Endothelial cell of umbilical vein (primary cell): ENCODE measurements around the gene EXOC1. TPM values are rescaled to one million over a fixed set of nuclear protein-coding genes. Genes with fewer than 3 reads are reported as not detected.

Experiments
- Bru-seq: library from RNA; stranded (reverse); fragments of 400-500 nt; gene quantifications from one replicate; lab custom pipeline; 2021; lab: Mats Ljungman, UMichigan
- BruChase-seq, 2 experiments: library from RNA; stranded (reverse); fragments of 400-500 nt; gene quantifications; one replicate each; lab custom pipeline; 2021; lab: Mats Ljungman, UMichigan
- BruUV-seq: library from RNA; stranded (reverse); fragments of 400-500 nt; replicated peaks from 2 replicates; lab custom pipeline; 2021; lab: Mats Ljungman, UMichigan
- CTCF ChIA-PET: fragments of 300-600, 350-600 bp; sonication (Branson Sonifier 250); formaldehyde crosslinking; loops from one replicate; lab custom pipeline; 2021; ENCODE audit warnings: antibody characterized with exemption, inconsistent platforms; lab: Charles Lee
- POLR2A ChIA-PET: fragments of 300-600, 350-600 bp; sonication (Branson Sonifier 250); formaldehyde crosslinking; loops from one replicate; lab custom pipeline; 2021; ENCODE audit warnings: antibody characterized with exemption, inconsistent platforms; lab: Charles Lee
- DNase-seq: peaks from one replicate; pipeline ENCODE4 v3.0.0-alpha.2; 2011; ENCODE audit warnings: low read depth, low spot score
- FAIRE-seq: peaks from 2 replicates; lab custom pipeline; 2011; peaks lifted over from hg19 to GRCh38; lab: Jason Lieb, UNC
- H2AFZ ChIP-seq: 2 replicates; pipeline ENCODE4 v1.6.0; 2012; ENCODE audit warnings: low read depth, low read length, control low read depth, inconsistent platforms
- H3K27ac ChIP-seq: 2 replicates; pipeline ENCODE4 v1.5.1; 2011; ENCODE audit warnings: low read depth, mild to moderate bottlenecking, control low read depth, low read length, moderate library complexity; ENCODE audit not compliant: insufficient read depth
- H3K27me3 ChIP-seq, 2 experiments: 2 replicates each; pipeline versions ENCODE4 v1.6.0 to v1.6.1; 2011; ENCODE audit warnings: low read length in 2 of 2, mixed read lengths in 1 of 2; ENCODE audit not compliant: control insufficient read depth in 2 of 2, insufficient read depth in 2 of 2
- H3K36me3 ChIP-seq, 2 experiments: 2 replicates in 1 of 2; 3 replicates in 1 of 2; pipeline ENCODE4 v1.5.1; 2011; ENCODE audit warnings: low read length in 2 of 2, mild to moderate bottlenecking in 1 of 2, moderate library complexity in 1 of 2; ENCODE audit not compliant: control insufficient read depth in 2 of 2, insufficient read depth in 2 of 2; ENCODE audit errors: extremely low read depth in 1 of 2
- H3K4me1 ChIP-seq: 3 replicates; pipeline ENCODE4 v1.5.1; 2011; ENCODE audit warnings: mild to moderate bottlenecking, low read length; ENCODE audit not compliant: control insufficient read depth, insufficient read depth; ENCODE audit errors: extremely low read depth
- H3K4me2 ChIP-seq: 2 replicates; pipeline ENCODE4 v1.6.1; 2011; ENCODE audit warnings: low read length, control low read depth, mixed read lengths; ENCODE audit not compliant: insufficient read depth
- H3K4me3 ChIP-seq, 3 experiments: fragments of 200-600 bp in 1 of 3; sonication (generic), shearing (Covaris generic) in 1 of 3; replicated peaks in 1 of 3; 2 replicates each; pipeline ENCODE4 v1.5.1; 2011 to 2016; ENCODE audit warnings: control low read depth in 3 of 3, low read length in 3 of 3, mild to moderate bottlenecking in 2 of 3, inconsistent platforms in 1 of 3, low read depth in 1 of 3, moderate library complexity in 1 of 3; ENCODE audit not compliant: insufficient read depth in 1 of 3
- H3K79me2 ChIP-seq: 2 replicates; pipeline ENCODE4 v1.6.0; 2012; ENCODE audit warnings: low read length, inconsistent platforms; ENCODE audit not compliant: control insufficient read depth, insufficient read depth
- H3K9ac ChIP-seq: replicated peaks from 2 replicates; pipeline ENCODE3; 2011; ENCODE audit warnings: low read length, control low read depth; ENCODE audit not compliant: insufficient read depth; ENCODE audit errors: extremely low read depth
- H3K9me1 ChIP-seq: replicated peaks from 3 replicates; pipeline ENCODE4 v1.6.0; 2011; ENCODE audit warnings: mild to moderate bottlenecking, low read length; ENCODE audit not compliant: control insufficient read depth, insufficient read depth; ENCODE audit errors: extremely low read depth
- H3K9me3 ChIP-seq: replicated peaks from 2 replicates; pipeline ENCODE4 v1.5.1; 2012; ENCODE audit warnings: low read length, inconsistent platforms; ENCODE audit not compliant: control insufficient read depth, insufficient read depth
- H4K20me1 ChIP-seq: replicated peaks from 2 replicates; pipeline ENCODE3; 2011; ENCODE audit warnings: mild to moderate bottlenecking, low read length; ENCODE audit not compliant: control insufficient read depth, insufficient read depth; ENCODE audit errors: extremely low read depth
- EZH2 ChIP-seq: IDR thresholded peaks from 2 replicates; pipeline ENCODE4 v1.6.1; 2012; ENCODE audit warnings: borderline replicate concordance, low read depth, mild to moderate bottlenecking, moderate library complexity, low read length, inconsistent platforms; ENCODE audit not compliant: severe bottlenecking
- POLR2A ChIP-seq: IDR thresholded peaks from 2 replicates; pipeline ENCODE4 v1.6.1; 2012; ENCODE audit warnings: low read depth, mild to moderate bottlenecking, control low read depth, low read length
- POLR2AphosphoS5 ChIP-seq: IDR thresholded peaks from 2 replicates; pipeline ENCODE4 v1.6.1; 2012; ENCODE audit warnings: low read depth, mild to moderate bottlenecking, control low read depth, low read length, moderate library complexity; ENCODE audit not compliant: insufficient read depth
- dilution Hi-C: fragments of 300-500 bp; cut with MboI; formaldehyde crosslinking; loops from one replicate; pipeline ENCODE4 v1.15.0; 2019; ENCODE audit warnings: low sequenced_read_pairs; ENCODE audit not compliant: extremely low pct_ligation_motif_present
- intact Hi-C: fragments of 100-400 bp; cut with micrococcal nuclease; formaldehyde crosslinking; loops from one replicate; pipeline ENCODE4 v1.10.0; 2022
- long read RNA-seq: library from polyadenylated mRNA; stranded (forward); transcript quantifications from one replicate; pipeline ENCODE4 v2.0.0, GENCODE V29; 2021
- polyA minus RNA-seq, 3 experiments: library from RNA; depleted of rRNA, polyadenylated mRNA; stranded (reverse); fragments of >200 nt; gene quantifications; 1 replicate in 1 of 3; 2 replicates in 2 of 3; pipeline ENCODE4 v1.2.3, GENCODE V29; 2011
- polyA plus RNA-seq, 4 experiments: library from polyadenylated mRNA; depleted of rRNA in 3 of 4; stranded (reverse) in 3 of 4; unstranded in 1 of 4; fragments of >200 nt; gene quantifications; 2 replicates each; pipeline versions ENCODE4 v1.2.1 to v1.2.3, GENCODE V29; 2011 to 2012; ENCODE audit warnings: missing spikeins in 1 of 4
- total RNA-seq: library from RNA; stranded (reverse); gene quantifications from 2 replicates; pipeline ENCODE4 v1.2.3, GENCODE V29; 2021
- TF ChIP-seq, protein P1 (sequence below): IDR thresholded peaks from 2 replicates; pipeline ENCODE4 v1.6.1; 2011; ENCODE audit not compliant: insufficient read depth, insufficient read length

Gene EXOC1, protein sequence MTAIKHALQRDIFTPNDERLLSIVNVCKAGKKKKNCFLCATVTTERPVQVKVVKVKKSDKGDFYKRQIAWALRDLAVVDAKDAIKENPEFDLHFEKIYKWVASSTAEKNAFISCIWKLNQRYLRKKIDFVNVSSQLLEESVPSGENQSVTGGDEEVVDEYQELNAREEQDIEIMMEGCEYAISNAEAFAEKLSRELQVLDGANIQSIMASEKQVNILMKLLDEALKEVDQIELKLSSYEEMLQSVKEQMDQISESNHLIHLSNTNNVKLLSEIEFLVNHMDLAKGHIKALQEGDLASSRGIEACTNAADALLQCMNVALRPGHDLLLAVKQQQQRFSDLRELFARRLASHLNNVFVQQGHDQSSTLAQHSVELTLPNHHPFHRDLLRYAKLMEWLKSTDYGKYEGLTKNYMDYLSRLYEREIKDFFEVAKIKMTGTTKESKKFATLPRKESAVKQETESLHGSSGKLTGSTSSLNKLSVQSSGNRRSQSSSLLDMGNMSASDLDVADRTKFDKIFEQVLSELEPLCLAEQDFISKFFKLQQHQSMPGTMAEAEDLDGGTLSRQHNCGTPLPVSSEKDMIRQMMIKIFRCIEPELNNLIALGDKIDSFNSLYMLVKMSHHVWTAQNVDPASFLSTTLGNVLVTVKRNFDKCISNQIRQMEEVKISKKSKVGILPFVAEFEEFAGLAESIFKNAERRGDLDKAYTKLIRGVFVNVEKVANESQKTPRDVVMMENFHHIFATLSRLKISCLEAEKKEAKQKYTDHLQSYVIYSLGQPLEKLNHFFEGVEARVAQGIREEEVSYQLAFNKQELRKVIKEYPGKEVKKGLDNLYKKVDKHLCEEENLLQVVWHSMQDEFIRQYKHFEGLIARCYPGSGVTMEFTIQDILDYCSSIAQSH
- total RNA-seq (30.5 and 33.3 TPM in 2 replicates), polyA plus RNA-seq (9.1 and 11.6 TPM in 2 replicates), polyA minus RNA-seq (25.5 and 32.7 TPM in 2 replicates), Bru-seq, nascent RNA (percentile 81 among the genes with signal in this experiment), BruChase-seq, experiment 1, labeled RNA remaining after a 6-hour chase (percentile 70 among the genes with signal in this experiment), BruChase-seq, experiment 2, labeled RNA remaining after a 2-hour chase (percentile 83 among the genes with signal in this experiment)
- polyA plus RNA-seq (2011; cell fraction: cytosol; rRNA removed): 17.9 and 18.2 TPM in 2 replicates
- polyA plus RNA-seq (2011; cell fraction: nucleus; rRNA removed): 43.9 and 49.2 TPM in 2 replicates
- polyA plus RNA-seq (2012): 29.5 and 41.6 TPM in 2 replicates
- polyA minus RNA-seq (2011; cell fraction: cytosol; rRNA and poly(A)+ RNA removed): 2.9 TPM
- polyA minus RNA-seq (2011; cell fraction: nucleus; rRNA and poly(A)+ RNA removed): 25.2 and 25.5 TPM in 2 replicates
- long read RNA-seq, partial matches to known transcripts: 5 of 52 reads
- long read RNA-seq, other reads (novel, unspliced or antisense): 43 of 52 reads

DNA sequence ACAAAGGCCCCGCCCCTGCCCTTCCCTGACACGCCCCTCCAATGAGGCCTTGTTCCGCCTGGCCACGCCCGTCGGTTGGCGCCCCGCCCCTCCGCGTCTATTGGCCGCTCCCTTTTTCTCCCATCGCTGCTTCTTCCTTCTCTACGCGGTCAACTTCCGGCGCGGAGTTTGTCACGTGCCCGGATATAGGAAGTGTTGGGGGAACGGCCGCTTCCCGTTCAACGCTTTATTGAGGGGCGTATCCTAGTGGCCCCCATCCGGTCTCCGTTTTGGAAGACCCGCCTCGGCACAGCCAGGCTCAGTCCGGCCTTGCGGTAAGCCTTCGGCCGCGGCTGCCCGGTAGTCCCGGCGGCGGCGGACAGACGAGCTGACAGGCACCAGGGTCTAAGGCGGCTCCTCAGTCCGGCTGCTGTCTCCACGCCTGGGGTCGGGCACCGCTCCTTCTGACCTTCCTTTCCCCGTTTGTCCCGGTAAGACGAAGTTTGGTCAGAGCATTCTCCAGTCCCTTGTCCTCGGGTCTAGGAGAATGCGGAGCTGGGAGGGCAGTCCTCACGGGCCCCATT, at the start of gene EXOC1:
EXOC1 (plus strand) TSS at position 165 of the 563 bp plus-strand sequence. CDS start 4,676 bp downstream, outside the sequence.
- intact Hi-C loops (loop anchor here (1.0 to 2.0 kb wide), 4 partner anchors 13 to 307 kb away; partner anchors contain the start of genes CEP135 and CLOCK), dilution Hi-C loops (no loop called here)
- H4K20me1 ChIP-seq: no peaks in the 10 kb centered on the region
- ChIA-PET CTCF (interaction anchor here (2.7 kb wide), 1 partner anchor 13 kb away, joined by 22 read pairs; no protein-coding TSS in a partner anchor), POLR2A (interaction anchor here (0.6 to 1.3 kb wide), 2 partner anchors 12 to 559 kb away, joined by 3 to 6 read pairs; no protein-coding TSS in a partner anchor)
- H3K9me1 ChIP-seq: no peaks in the 10 kb centered on the region
- peaks cover 20% of the 10 kb centered on the region for H3K79me2 ChIP-seq
- H3K9ac ChIP-seq: peak within 1 kb of the TSS; percentile 83
- FAIRE-seq: peak; percentile 95
- H3K4me2 ChIP-seq: peak within 1 kb of the TSS; percentile 61
- no TSS peak for BruUV-seq
- H3K4me3 ChIP-seq: peak within 1 kb of the TSS; percentile 59 to 79 (median 64)
- H3K27me3 ChIP-seq: peaks cover 16 to 22% of the 10 kb centered on the region in 2 experiments
- H3K4me1 ChIP-seq: peaks cover 8% of the 10 kb centered on the region
- peak; percentile 97 for DNase-seq
- peaks cover 0 to 2% of the 10 kb centered on the region in 2 experiments for H3K36me3 ChIP-seq
- no peaks in the 10 kb centered on the region for H3K9me3 ChIP-seq
- H3K27ac ChIP-seq: peak within 1 kb of the TSS; percentile 51
- H2AFZ ChIP-seq: peak within 1 kb of the TSS; percentile 70
- TF ChIP-seq EZH2 (no peak), POLR2AphosphoS5 (peak; percentile 63), POLR2A (peak; percentile 83)
- TF ChIP-seq, protein P1, sequence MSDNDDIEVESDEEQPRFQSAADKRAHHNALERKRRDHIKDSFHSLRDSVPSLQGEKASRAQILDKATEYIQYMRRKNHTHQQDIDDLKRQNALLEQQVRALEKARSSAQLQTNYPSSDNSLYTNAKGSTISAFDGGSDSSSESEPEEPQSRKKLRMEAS: peak; percentile 91
